ENCODE data around the gene NEDD4L.

Gene NEDD4L

GRCh38 chr18:58124475-58124874, 80.4 kb downstream of the NEDD4L start:
- ChIA-PET CTCF (interaction anchor here (0.6 to 1.5 kb wide), 4 partner anchors 18 to 239 kb away, joined by 3 to 4 read pairs (median 4); no protein-coding TSS in a partner anchor), POLR2A (no interaction called here)
- TF ChIP-seq SUZ12 (IDR thresholded peaks at IDR 0.05): no peak
- no peak for TF ChIP-seq BHLHE40 (IDR thresholded peaks at IDR 0.05; ENCODE audit: borderline replicate concordance)
- no peak for TF ChIP-seq L3MBTL2 (conservative IDR thresholded peaks at IDR 0.05)
- no peak for TF ChIP-seq CTBP1 (IDR thresholded peaks at IDR 0.05; ENCODE audit: borderline replicate concordance)
- no peak for TF ChIP-seq ZNF384 (IDR thresholded peaks at IDR 0.05)
- no peak for TF ChIP-seq FOXA1 (IDR thresholded peaks at IDR 0.05)
- no peak for TF ChIP-seq FOXM1 (IDR thresholded peaks at IDR 0.05; ENCODE audit: borderline replicate concordance)
- no peak for DNase-seq (ENCODE audit: extremely low spot score)

GRCh38 chr18:58125183-58125582, 81.2 kb downstream of the NEDD4L start:
- TF ChIP-seq FOXK2 (IDR thresholded peaks at IDR 0.05) (no peak), HDGF (IDR thresholded peaks at IDR 0.05; ENCODE audit: borderline replicate concordance) (no peak), CTBP1 (IDR thresholded peaks at IDR 0.05; ENCODE audit: borderline replicate concordance) (no peak), SUZ12 (IDR thresholded peaks at IDR 0.05) (no peak), FOXM1 (IDR thresholded peaks at IDR 0.05; ENCODE audit: borderline replicate concordance) (no peak), PKNOX1 (IDR thresholded peaks at IDR 0.05) (no peak), SP1 (IDR thresholded peaks at IDR 0.05) (no peak)
- ChIA-PET POLR2A (no interaction called here), CTCF (interaction anchor here (0.6 to 1.5 kb wide), 4 partner anchors 17 to 239 kb away, joined by 3 to 4 read pairs (median 4); no protein-coding TSS in a partner anchor)
- no peak for DNase-seq (ENCODE audit: extremely low spot score)

- POLR2A ChIA-PET: no interaction called here
Observed at GRCh38 chr18:58125756-58126155, 81.7 kb downstream of the NEDD4L start.

GRCh38 chr18:58128381-58129374, 84.7 kb downstream of the NEDD4L start:
- ChIA-PET POLR2A (no interaction called here), CTCF (no interaction called here)
- no peak for DNase-seq (ENCODE audit: extremely low spot score)
- no peak for TF ChIP-seq CTBP1 (IDR thresholded peaks at IDR 0.05; ENCODE audit: borderline replicate concordance)
- TF ChIP-seq SP1 (IDR thresholded peaks at IDR 0.05): no peak
- TF ChIP-seq SUZ12 (IDR thresholded peaks at IDR 0.05): no peak
- TF ChIP-seq BHLHE40 (IDR thresholded peaks at IDR 0.05; ENCODE audit: borderline replicate concordance): no peak
- TF ChIP-seq ARNT (IDR thresholded peaks at IDR 0.05): no peak
- no peak for TF ChIP-seq TARDBP (IDR thresholded peaks at IDR 0.05)
- TF ChIP-seq ZNF384 (IDR thresholded peaks at IDR 0.05): no peak
- TF ChIP-seq FOXM1 (IDR thresholded peaks at IDR 0.05; ENCODE audit: borderline replicate concordance): no peak

More at GRCh38 chr18:58125756-58126155, 81.7 kb downstream of the NEDD4L start:
- CTCF ChIA-PET: interaction anchor here (1.5 kb wide), 2 partner anchors 10 to 167 kb away, joined by 3 to 4 read pairs; no protein-coding TSS in a partner anchor
- TF ChIP-seq LEF1 (IDR thresholded peaks at IDR 0.05; ENCODE audit: borderline replicate concordance) (no peak), HDGF (IDR thresholded peaks at IDR 0.05; ENCODE audit: borderline replicate concordance) (no peak), FOXK2 (IDR thresholded peaks at IDR 0.05) (no peak), PKNOX1 (IDR thresholded peaks at IDR 0.05) (no peak), L3MBTL2 (conservative IDR thresholded peaks at IDR 0.05) (no peak), ELF4 (IDR thresholded peaks at IDR 0.05) (no peak), CTBP1 (IDR thresholded peaks at IDR 0.05; ENCODE audit: borderline replicate concordance) (no peak), BHLHE40 (IDR thresholded peaks at IDR 0.05; ENCODE audit: borderline replicate concordance) (no peak)
- no peak for DNase-seq (ENCODE audit: extremely low spot score)

GRCh38 chr18:58132595-58133261, 88.7 kb downstream of the NEDD4L start:
- no peak for DNase-seq (ENCODE audit: extremely low spot score)
- no peak for TF ChIP-seq SUZ12 (IDR thresholded peaks at IDR 0.05)
- TF ChIP-seq ELF4 (IDR thresholded peaks at IDR 0.05): no peak
- no peak for TF ChIP-seq FOXK2 (IDR thresholded peaks at IDR 0.05)
- ChIA-PET POLR2A (no interaction called here), CTCF (no interaction called here)

GRCh38 chr18:58135183-58135641, 91.2 kb downstream of the NEDD4L start:
- ChIA-PET CTCF (interaction anchor here (1.0 to 3.0 kb wide), 6 partner anchors 9 to 176 kb away, joined by 4 to 6 read pairs (median 4); no protein-coding TSS in a partner anchor), POLR2A (no interaction called here)
- DNase-seq (ENCODE audit: extremely low spot score): no peak
- no peak for TF ChIP-seq L3MBTL2 (conservative IDR thresholded peaks at IDR 0.05)
- no peak for TF ChIP-seq HDGF (IDR thresholded peaks at IDR 0.05; ENCODE audit: borderline replicate concordance)
- TF ChIP-seq BHLHE40 (IDR thresholded peaks at IDR 0.05; ENCODE audit: borderline replicate concordance): no peak
- TF ChIP-seq SUZ12 (IDR thresholded peaks at IDR 0.05): no peak
- no peak for TF ChIP-seq FOXA1 (IDR thresholded peaks at IDR 0.05)
- no peak for TF ChIP-seq TARDBP (IDR thresholded peaks at IDR 0.05)
- TF ChIP-seq CTBP1 (IDR thresholded peaks at IDR 0.05; ENCODE audit: borderline replicate concordance): no peak
- no peak for TF ChIP-seq ELF4 (IDR thresholded peaks at IDR 0.05)
- TF ChIP-seq FOXK2 (IDR thresholded peaks at IDR 0.05): no peak
- TF ChIP-seq SP1 (IDR thresholded peaks at IDR 0.05): no peak
- TF ChIP-seq NFRKB (IDR thresholded peaks at IDR 0.05): no peak
- no peak for TF ChIP-seq PKNOX1 (IDR thresholded peaks at IDR 0.05)
- no peak for TF ChIP-seq ARNT (IDR thresholded peaks at IDR 0.05)
